Measurements from ENCODE around the gene RIMS4. TPM values are rescaled to one million over a fixed set of nuclear protein-coding genes. Genes with fewer than 3 reads are reported as not detected.

Gene RIMS4
- total and polyA plus RNA-seq, 2 of the 8 experiments (the other 6 are each of a cell fraction or from before 2014, with no cell fraction given) = 13.3 to 44.2 TPM

- TF ChIP-seq CHD7 (IDR thresholded peaks at IDR 0.05; ENCODE audit: insufficient replicate concordance, low read length) (no peak), ZNF274 (IDR thresholded peaks at IDR 0.05; ENCODE audit: borderline replicate concordance, extremely low read depth, low read length) (no peak), KDM1A (IDR thresholded peaks at IDR 0.05; ENCODE audit: borderline replicate concordance, low read length) (peak; percentile 74)
These were observed 87.4 kb downstream of the RIMS4 start (continued) for GRCh38 chr20:44722990-44723389.

Measured in H1 (cell line).